ENCODE results near the gene ZBTB34. TPM values are rescaled to one million over a fixed set of nuclear protein-coding genes. Genes with fewer than 3 reads are reported as not detected.
A peak's percentile ranks its signal among the peaks of the same experiment; 100 is the strongest.

Gene ZBTB34
- total RNA-seq, 2 experiments from 2014 or later = 4.6 to 4.7 TPM

DNA sequence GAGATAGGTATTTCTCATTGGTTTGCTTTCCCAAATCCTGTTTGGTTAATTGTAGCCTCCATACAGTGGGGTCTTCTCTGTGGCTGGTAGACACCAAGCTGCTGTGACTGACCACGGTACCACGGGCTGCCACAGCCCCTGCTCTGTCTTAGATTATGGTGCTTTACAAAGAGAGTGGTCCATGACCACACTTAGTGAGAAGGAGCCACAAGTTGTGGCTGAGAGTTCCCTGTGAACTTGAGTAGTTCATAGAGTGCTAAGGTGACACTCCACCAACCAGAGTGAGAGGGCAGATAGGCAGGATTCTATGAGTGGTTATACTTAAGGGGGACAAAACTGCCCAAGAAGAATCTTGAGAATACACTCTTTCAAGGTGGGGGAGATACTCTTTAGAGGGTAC is 25.8 kb upstream of the ZBTB34 start:
- intact Hi-C loops (cut with micrococcal nuclease) = no loop called here
- no peak for ATAC-seq
- H3K27me3 Mint-ChIP-seq = no peaks in the 10 kb centered on the region
- ChIA-PET CTCF (interaction anchor here (0.8 to 1.3 kb wide), 3 partner anchors 14 to 128 kb away, joined by 3 to 4 read pairs (median 4); no protein-coding TSS in a partner anchor), POLR2A (interaction anchor here (0.7 to 1.8 kb wide), 2 partner anchors 14 to 15 kb away, joined by 3 to 5 read pairs; no protein-coding TSS in a partner anchor)
- peaks cover 33% of the 10 kb centered on the region for H3K36me3 Mint-ChIP-seq (ENCODE audit: low read depth)
- H3K9me3 Mint-ChIP-seq = no peaks in the 10 kb centered on the region
- TF ChIP-seq, protein P1, sequence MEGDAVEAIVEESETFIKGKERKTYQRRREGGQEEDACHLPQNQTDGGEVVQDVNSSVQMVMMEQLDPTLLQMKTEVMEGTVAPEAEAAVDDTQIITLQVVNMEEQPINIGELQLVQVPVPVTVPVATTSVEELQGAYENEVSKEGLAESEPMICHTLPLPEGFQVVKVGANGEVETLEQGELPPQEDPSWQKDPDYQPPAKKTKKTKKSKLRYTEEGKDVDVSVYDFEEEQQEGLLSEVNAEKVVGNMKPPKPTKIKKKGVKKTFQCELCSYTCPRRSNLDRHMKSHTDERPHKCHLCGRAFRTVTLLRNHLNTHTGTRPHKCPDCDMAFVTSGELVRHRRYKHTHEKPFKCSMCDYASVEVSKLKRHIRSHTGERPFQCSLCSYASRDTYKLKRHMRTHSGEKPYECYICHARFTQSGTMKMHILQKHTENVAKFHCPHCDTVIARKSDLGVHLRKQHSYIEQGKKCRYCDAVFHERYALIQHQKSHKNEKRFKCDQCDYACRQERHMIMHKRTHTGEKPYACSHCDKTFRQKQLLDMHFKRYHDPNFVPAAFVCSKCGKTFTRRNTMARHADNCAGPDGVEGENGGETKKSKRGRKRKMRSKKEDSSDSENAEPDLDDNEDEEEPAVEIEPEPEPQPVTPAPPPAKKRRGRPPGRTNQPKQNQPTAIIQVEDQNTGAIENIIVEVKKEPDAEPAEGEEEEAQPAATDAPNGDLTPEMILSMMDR (IDR thresholded peaks at IDR 0.05) = no peak
- H3K4me3 Mint-ChIP-seq = no peak overlapping the region
- DNase-seq = no peak
- H3K27ac Mint-ChIP-seq = no peak overlapping the region
- peaks cover 37% of the 10 kb centered on the region for H3K4me1 Mint-ChIP-seq (ENCODE audit: low read depth)

DNA sequence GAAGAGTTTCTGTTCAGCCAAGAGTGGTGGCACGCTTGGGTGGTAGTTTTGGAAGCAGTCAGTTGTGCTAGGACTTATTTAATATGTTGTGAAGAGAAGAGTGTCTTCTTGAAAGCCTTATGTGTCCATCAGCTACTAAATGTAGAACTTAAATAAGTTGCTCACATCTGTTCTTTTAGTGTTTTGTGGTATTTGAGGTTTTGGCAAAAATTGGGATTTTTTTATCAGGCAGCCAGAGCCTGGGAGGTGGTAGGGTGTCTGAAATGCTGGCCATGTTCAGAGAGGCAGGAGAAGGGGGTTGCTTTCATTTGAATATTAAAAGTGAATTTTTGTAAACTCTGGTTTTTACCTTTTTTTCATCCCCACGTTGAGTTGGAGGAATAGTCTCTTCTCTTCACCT is 24.2 kb upstream of the ZBTB34 start:
- Mint-ChIP-seq H3K27ac (no peak overlapping the region), H3K36me3 (ENCODE audit: low read depth) (peaks cover 35% of the 10 kb centered on the region), H3K27me3 (no peaks in the 10 kb centered on the region), H3K4me3 (no peak overlapping the region), H3K9me3 (no peaks in the 10 kb centered on the region), H3K4me1 (ENCODE audit: low read depth) (peaks cover 35% of the 10 kb centered on the region)
- TF ChIP-seq, protein P1 (IDR thresholded peaks at IDR 0.05) = no peak
- ATAC-seq (no peak), DNase-seq (no peak)
- intact Hi-C loops (cut with micrococcal nuclease) = no loop called here
- CTCF ChIA-PET = no interaction called here
- POLR2A ChIA-PET = interaction anchor here (1.8 kb wide), 1 partner anchor 15 kb away, joined by 5 read pairs; no protein-coding TSS in a partner anchor

DNA sequence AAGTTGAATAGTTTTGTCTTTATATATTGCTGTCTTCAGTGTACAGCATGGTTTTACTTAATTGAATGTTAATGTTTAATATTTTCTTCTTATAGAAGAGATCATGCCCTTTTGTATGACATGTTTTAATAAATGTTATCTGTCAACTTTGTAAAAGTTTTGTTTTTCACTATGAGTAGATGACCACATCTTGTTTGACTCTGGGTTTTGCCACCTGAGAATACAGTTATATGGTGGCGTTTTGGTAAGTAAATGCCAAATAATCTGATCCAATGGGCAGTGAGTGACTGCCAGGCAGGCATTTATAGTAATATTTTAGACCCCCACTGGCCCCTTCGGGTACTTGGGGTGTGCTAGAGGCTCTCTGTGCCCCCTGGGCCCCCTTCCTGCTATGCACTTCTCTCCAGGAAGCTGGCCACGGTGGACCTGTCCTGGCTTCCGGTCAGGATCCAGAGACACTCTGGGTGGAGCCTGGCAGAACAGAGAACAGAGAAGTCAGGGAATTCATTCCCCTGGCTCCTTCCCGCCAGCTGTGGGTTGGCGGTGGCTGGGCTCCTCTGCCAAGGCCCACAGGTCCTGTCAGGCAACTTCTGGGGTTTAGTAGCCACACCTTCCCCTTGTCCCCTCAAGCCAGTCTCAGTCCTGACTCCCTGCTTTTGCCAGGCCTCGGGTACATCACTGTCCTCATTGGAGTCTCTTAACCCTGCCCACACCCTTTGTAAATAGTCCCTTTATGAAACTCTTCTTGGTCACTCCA is 22.2 kb upstream of the ZBTB34 start:
- no peaks in the 10 kb centered on the region for H3K27me3 Mint-ChIP-seq
- TF ChIP-seq, protein P1 (IDR thresholded peaks at IDR 0.05) = no peak
- H3K36me3 Mint-ChIP-seq (ENCODE audit: low read depth) = peaks cover 23% of the 10 kb centered on the region
- intact Hi-C loops (cut with micrococcal nuclease) = no loop called here
- ChIA-PET CTCF (interaction anchor here (1.2 kb wide), 1 partner anchor 21 kb away, joined by 3 read pairs; no protein-coding TSS in a partner anchor), POLR2A (interaction anchor here (0.9 kb wide), 1 partner anchor 27 kb away, joined by 3 read pairs; no protein-coding TSS in a partner anchor)
- no peak for DNase-seq
- peak; percentile 45 for ATAC-seq
- no peak overlapping the region for H3K27ac Mint-ChIP-seq
- H3K9me3 Mint-ChIP-seq = no peaks in the 10 kb centered on the region
- H3K4me1 Mint-ChIP-seq (ENCODE audit: low read depth) = peaks cover 36% of the 10 kb centered on the region
- no peak overlapping the region for H3K4me3 Mint-ChIP-seq

DNA sequence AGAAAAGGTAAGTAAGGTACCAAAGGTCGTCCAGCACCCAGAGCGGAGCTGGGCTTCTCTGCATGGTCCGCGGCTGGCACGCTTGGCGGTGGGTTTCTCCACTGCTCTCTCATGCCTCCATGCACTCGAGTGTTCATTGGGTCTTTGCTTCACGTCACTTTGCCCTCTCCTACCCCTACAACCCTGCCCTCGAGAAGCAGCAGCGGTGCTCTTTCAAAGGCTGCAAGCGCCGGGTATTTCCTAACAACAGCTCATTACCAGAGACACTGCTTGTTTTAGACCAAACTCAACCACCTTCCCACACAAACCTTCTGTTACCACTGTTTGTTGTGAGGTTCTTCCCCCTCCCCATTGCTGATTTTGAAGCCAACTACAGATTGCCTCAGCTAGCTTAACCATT is 21.5 kb upstream of the ZBTB34 start:
- CTCF ChIA-PET = interaction anchor here (1.2 kb wide), 1 partner anchor 21 kb away, joined by 3 read pairs; no protein-coding TSS in a partner anchor
- Mint-ChIP-seq H3K4me3 (no peak overlapping the region), H3K36me3 (ENCODE audit: low read depth) (peaks cover 16% of the 10 kb centered on the region), H3K27ac (no peak overlapping the region), H3K27me3 (no peaks in the 10 kb centered on the region), H3K4me1 (ENCODE audit: low read depth) (peaks cover 41% of the 10 kb centered on the region), H3K9me3 (no peaks in the 10 kb centered on the region)
- ATAC-seq = peak; percentile 51
- peak; percentile 19 for DNase-seq
- intact Hi-C loops (cut with micrococcal nuclease) = no loop called here
- TF ChIP-seq, protein P1 (IDR thresholded peaks at IDR 0.05) = no peak
- POLR2A ChIA-PET = interaction anchor here (0.6 to 0.9 kb wide), 2 partner anchors 26 to 585 kb away, joined by 3 to 4 read pairs; no protein-coding TSS in a partner anchor

DNA sequence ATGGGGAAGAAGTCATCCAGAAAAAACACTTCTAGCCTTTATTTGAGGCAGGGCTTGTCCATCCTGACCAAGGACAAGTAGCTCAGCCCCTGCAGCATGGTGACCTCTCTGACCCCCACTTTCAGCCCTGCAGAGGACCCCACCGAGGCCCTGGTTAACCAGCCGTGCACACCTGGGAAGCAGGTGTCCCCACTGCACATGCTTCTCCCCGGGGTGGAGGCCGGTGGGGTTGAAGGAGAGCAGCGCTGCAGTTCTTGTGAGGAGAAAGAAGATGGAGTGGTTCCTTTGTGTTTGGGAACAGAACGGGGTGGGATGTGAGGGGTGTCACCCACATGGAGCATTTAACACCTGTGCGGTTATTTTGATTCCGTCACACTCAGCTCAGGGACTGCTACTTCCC is 21.1 kb upstream of the ZBTB34 start:
- ChIA-PET POLR2A (interaction anchor here (0.6 to 0.9 kb wide), 2 partner anchors 26 to 585 kb away, joined by 3 to 4 read pairs; no protein-coding TSS in a partner anchor), CTCF (interaction anchor here (1.2 kb wide), 1 partner anchor 20 kb away, joined by 3 read pairs; no protein-coding TSS in a partner anchor)
- no peaks in the 10 kb centered on the region for H3K9me3 Mint-ChIP-seq

More for the DNA sequence above, 21.1 kb upstream of the ZBTB34 start:
- ATAC-seq = no peak
- H3K27me3 Mint-ChIP-seq = no peaks in the 10 kb centered on the region
- peaks cover 42% of the 10 kb centered on the region for H3K4me1 Mint-ChIP-seq (ENCODE audit: low read depth)
- intact Hi-C loops (cut with micrococcal nuclease) = no loop called here
- DNase-seq = no peak
- TF ChIP-seq, protein P1 (IDR thresholded peaks at IDR 0.05) = no peak
- no peak overlapping the region for H3K4me3 Mint-ChIP-seq
- peaks cover 12% of the 10 kb centered on the region for H3K36me3 Mint-ChIP-seq (ENCODE audit: low read depth)
- no peak overlapping the region for H3K27ac Mint-ChIP-seq
